IPS DF 19.7 (cell line): ENCODE data around the gene C1orf232.
A peak's percentile ranks its signal among the peaks of the same experiment; 100 is the strongest.

Experiments
- DNase-seq: peaks from one replicate; pipeline ENCODE4 v3.0.0-alpha.2; 2013; ENCODE audit warnings: low read depth, low spot score

The C1orf232 gene

DNA sequence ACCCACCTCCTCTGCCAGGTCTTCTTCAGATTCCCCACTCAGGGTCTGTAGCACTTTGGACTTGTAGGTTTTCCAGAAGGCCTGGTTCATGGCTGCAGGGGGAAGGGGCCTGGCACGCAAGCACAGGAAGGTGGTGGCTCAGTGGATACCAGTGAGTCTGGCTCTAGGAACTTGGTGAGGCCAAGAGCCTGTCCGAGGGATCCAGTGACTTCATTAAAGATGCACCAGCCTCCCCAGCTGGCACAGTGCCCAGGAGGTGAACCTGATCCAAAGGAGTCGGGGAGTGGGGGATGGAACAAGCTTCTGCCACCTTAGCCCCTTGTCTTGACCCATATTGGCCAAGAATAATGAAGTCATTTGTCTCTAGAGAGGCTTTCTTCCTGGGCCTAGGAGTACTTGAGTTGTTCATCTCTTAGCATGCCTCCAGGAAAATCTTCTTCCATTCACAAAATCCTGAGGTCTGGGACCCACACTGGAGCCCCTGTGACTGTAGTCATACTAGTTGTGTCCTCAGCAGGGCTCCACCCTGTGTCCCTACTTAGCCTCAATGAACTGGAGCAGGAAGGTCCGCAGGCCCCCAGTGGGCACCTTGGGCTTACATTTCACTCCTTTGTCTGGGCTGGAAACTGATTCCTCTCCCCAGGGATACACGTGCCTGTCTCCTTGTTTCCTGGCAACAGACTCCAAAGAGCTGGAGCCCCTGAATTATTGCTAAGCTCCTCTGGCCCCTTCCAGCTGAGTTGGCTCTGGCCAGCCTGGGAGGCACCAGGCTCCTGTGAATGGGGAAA is at the start of gene C1orf232:
Gene C1orf232 (minus strand): TSS at position 554 of the 788 bp plus-strand sequence. CDS start 464 bp downstream, at position 90.
- DNase-seq: no peak

DNA sequence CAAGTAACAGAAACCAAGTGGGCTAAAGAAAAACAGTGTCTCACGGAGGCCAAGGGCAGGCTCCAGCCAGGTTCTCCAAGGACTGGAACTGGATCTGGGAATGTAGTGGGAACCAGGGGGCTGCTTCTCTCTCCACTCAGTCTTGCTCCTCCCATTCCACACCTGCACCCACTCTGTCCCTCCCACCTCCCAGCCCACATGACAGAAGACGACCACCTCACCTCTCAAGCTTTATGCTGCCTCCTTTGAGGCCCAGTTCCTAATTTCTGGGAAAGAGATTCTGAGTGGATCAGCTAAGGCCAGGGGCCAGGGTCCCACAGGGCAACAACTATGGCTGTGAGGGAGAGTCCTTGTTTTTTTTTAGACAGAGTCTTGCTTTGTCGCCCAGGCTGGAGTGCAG is 46.5 kb upstream of the C1orf232 start:
- DNase-seq: no peak

DNA sequence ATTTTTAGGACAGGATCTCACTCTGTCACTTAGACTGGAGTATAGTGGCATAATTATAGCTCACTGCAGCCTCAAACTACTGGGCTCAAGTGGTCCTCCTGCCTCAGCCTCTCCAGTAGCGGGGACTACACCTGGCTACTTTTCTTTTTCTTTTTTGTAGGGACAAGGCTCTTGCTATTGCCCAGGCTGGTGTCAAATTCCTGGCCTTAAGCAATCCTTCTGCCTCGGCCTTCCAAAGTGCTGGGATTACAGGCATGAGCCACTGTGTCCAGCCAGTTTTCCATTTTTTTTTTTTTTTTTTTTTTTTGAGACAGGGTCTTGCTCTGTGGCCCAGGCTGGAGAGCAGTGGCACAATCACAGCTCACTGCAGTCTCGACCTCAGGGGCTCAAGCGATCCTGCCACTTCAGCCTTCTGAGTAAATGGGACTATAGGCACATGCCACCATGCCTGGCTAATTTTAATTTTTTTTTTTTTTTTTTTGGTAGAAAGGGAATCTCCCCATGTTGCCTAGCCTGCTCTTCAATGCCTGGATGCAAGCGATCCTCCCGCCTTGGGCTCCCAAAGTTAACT is 44.7 kb upstream of the C1orf232 start:
- no peak for DNase-seq

DNA sequence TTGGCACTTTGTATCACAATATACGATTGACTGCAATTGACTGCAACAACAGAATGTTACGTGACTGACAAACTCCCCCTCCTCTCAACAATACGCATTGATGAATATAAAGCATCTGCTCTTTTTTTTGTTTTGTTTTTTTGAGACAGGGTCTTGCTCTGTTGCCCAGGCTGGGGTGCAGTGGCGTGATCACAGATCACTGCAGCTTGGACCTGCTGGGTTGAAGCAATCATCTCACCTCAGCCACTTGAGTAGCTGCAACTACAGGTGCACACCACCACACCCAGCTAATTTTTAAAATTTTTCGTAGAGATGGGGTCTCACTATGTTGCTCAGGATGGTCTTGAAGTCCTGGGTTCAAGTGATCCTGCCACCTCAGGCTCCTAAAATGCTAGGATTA is 44.0 kb upstream of the C1orf232 start:
- no peak for DNase-seq

DNA sequence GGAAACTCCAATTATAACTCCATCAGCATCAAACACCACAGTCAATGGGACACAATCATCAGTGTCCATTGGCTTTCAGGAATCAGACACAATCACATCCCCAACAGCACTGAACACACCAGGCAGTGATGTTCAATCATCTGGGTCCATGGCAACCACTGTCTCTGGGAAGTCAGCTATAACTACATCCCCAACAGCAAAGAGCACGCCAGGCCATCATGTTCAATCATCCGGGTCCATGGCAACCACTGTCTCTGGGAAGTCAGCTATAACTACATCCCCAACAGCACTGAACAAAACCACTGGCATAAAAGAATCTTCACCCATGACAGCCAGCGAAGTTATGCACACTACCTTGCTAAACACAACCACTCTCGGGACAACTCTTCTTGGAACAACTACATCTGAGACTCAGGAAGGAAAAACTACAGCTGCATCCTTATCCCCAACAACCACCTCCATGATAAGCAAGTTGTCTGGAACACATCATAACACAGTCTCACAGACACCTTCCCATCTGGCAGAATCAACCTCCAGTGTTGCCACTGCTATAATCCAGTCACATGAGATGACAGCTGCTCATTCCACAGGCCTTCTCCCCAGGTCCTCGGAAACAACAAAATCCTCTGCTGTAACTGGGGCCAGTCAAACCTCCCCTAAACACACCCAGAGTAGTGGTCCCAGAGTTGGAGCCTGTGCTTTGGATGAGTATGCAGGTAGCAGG is 41.5 kb upstream of the C1orf232 start:
- DNase-seq: no peak

DNA sequence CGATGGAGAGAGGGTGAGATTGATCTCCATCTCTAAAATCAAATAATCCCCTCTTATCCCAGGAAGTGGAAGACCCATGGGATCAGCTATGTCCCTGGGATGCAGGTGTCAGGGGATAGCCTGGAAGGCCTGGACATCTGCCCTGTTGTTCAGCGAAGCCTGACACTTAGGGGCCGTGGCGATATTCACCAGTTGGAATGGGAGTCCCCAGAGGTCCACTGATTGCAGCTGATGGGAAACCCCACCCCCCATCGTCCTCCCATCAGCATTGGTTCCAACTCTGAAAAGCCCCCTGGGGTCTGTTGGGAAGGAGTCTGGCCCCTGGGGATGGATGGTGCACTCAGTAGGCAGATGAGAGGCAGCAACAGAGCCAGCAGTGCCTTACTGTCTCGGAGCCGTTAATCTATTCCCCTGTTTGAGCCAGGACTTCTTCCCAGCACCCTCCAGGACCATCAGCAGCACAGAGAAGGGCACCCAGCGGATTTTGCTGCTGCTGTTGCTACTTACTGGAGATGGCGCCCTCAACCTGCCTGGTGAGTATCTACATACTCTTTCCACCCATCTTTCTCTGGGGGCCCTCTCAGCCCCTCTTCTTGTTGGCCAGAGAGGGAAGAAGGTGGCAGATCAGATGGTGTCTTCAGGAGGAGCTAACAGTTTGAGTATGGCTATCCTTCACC is 35.0 kb upstream of the C1orf232 start:
- DNase-seq: no peak

DNA sequence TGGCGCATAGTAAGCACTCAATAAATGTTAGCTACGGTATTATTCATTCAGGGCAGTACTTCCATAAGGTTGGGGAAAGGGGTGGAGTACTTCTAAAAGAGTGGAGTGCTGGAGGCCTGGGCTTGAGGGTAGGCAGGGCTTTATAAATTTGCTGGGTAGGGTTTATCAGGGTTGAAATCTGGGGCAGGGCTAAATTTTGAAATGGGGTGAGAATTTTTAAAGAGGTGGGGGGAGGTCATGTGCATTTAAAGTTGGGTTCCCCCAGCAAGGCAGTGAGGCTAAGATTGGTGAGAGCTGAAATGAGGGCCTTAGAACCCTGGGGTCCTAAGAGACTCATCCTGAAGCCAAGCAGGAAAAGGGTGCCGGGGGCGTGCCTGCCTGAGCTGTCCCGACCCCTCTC is 31.6 kb upstream of the C1orf232 start:
- no peak for DNase-seq

DNA sequence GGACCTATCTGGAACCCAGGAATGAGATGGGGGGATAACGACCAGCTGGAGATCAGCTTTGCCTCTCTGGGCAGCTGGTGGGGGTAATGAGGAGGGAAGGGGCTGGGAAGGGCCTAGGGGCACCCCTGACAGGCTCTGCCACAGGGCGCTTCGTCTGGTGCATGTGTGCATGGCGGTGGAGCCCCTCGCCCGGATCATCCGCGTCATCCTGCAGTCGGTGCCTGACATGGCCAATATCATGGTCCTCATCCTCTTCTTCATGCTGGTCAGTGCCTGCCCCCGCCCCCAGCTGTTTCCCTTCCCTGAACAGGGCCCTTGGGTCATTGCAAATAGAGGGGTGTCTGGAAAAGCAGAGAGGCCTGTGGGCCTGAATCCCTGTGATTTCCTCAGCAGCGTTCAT is 29.1 kb upstream of the C1orf232 start:
- DNase-seq: no peak

DNA sequence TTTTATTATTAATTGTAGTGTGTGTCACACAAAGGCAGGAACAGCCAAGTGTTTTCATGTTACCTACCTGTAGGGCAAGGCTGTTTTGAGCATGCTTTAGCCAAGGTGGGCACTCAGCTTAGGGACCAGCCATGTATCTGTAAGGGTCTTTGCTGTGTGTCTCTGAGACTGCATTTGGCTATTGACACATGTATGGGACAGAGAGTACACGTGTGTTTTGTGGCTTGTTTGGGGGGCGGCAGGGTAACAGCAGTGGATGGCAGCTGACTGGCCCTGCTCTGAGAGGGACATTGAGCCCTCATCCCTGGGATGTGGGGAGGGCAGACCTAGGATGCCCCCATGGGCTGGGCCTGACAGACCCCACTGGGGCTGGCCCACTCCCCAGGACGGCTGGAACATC is 28.5 kb upstream of the C1orf232 start:
- no peak for DNase-seq

DNA sequence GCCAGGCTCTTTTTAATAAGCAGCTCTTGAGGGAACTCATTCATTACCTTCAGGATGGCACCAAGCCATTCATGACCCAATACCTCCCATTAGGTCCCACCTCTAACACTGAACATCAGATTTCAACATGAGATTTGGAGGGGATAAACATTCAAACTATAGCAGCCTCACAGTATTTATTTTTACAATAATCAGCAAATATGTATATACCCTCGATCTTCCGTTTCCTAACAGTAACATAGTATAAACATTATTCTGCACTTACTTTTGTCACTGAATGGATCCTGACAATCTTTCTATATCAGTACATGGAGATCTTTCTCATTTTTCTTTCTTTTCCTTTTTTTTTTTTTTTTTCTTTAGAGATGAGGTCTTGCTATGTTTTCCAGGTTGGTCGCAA is 27.0 kb upstream of the C1orf232 start:
- no peak for DNase-seq

DNA sequence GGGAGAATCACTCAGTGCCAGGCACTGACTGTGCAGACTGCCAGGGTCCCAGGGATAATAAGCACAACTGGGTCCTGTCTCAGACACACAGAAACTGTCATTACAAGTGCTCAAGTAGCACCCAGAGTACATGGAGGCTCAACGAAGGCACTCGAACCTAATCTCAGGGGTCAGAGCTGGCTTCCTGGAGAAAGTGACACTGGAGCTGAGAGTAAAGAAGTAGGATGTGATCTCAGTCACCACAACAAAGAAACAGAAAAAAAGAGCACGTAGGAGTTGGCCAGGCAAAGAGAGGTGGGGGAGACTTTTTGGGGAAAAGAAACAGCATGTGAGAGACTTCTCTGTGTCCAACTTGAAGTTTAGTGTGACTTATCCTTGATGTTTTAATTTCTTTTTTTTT is 23.0 kb upstream of the C1orf232 start:
- DNase-seq: no peak

DNA sequence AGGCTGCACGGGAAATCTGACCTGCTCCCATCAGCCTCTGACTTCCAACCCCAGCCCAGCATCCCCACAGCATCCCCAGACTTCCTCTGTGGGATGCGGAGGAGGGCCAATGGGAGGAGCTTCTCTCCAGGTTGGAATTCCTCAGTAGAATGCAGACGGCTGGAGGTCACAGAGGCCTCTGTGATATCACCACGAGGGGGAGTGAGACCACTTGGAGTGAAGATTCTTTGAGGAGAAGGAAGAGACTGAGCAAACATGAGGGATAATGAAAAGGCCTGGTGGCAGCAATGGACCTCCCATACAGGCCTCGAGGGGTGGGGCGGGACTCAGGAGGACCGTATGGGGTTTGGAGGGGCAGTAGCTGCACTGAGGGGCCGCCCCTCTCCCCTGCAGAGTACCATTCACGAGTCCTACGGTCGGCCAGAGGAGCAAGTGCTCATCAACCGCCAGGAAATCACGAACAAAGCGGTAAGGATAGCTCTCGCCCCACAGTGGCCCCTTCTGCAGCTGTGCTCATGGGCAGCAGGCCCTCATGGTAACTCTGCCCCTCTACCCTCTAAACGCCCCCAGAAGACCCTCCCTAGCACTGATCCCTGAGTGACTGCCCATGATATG is 21.7 kb upstream of the C1orf232 start, which contains the start of gene CATSPER4:
Gene CATSPER4 (plus strand): TSS at position 230 of the 615 bp plus-strand sequence. CDS start 26 bp downstream, at position 256.
- peak; percentile 88 for DNase-seq

DNA sequence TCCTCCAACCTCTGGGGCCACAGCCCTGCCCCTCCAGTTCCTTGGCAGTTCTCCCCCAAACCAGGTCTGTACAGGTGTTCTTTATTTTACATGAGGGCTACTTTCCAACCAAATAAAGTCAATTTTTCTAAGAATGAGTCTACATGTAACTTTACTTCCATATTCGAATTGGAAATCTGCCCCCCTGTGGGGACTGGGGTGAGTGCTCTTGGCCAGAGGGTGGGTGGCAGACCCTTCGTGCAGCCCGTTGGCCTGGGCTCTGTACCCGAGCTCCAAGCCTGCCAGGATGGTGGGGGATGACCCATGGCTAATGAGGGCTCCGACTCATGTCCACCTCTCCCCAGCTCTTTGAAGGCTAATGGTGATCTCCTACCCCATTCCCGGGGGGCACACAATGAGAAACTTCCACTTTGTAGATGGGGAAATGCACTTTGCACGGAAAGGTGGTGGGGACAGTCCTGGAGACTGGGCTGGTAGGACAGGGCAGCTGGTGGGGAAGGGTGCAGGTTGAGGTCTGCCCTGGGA is 21.1 kb upstream of the C1orf232 start:
- no peak for DNase-seq

DNA sequence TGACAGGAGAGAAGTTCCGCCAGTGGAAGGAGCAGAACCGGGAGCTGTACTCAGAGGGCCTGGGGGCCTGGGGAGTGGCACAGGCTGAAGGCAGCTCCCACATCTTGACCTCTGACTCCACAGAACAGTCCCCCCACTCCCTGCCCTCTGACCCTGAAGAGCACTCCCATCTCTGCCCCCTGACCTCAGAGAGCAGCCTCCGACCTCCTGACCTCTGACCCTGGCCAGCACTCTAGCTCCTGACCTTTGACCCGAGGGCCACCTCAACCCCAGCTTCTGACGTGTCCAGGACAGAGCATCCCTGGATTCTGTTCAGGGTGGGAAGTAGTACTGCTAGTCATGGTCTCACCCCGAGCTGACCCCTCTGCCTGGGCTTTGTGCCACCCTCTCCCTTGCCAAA is 20.6 kb upstream of the C1orf232 start:
- DNase-seq: no peak

DNA sequence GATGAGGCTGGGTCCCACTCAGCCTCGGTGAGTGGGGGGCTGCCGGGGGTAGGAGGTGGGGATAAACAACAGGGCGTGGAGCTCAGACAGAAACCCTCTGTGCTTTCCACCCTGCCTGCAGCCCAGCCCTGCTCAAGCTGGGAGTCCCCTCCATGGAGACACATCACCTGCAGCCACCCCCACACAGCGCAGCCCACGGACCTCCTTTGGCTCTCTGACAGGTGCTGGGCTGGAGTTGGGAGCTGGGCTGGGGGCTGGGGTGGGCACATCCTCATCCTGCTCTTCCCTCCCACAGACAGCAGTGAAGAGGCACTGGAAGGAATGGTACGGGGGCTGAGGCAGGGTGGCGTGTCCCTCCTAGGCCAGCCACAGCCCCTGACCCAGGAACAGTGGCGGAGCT is 19.7 kb upstream of the C1orf232 start:
- DNase-seq: no peak

DNA sequence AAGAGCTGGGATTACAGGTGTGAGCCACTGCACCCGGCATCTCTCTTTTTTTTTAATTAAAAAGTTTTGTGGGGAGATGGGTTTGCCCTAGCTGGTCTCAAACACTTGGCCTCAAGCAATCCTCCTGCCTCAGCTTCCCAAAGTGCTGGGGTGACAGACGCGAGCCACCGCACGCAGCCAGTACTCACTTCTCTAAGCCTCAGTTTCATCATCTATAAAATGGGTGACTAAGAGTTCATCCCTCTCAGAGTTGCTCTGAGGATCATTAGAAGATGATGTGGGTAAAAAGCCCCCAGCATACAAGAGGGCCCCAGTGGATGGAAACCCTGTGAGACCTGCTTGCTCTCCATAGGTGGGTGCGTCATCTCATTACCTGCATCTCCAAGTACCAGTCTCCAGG is 19.1 kb upstream of the C1orf232 start:
- DNase-seq: no peak

DNA sequence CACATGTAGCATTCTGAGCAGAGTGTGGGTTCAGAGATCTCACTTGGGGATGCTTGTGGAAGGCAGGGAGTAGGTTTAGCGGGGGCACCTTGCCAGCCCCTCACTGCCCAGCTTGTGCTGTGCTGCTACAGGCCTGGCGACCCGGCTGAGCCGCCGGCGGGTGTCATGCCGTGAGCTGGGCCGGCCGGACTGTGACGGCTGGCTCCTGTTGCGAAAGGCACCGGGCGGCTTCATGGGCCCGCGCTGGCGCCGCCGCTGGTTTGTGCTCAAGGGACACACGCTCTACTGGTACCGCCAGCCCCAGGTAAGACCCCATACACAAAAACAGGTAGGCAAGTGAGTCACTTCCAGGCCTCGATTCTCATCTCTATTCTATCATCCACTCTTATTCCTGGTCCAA is 16.1 kb upstream of the C1orf232 start:
- DNase-seq: no peak

DNA sequence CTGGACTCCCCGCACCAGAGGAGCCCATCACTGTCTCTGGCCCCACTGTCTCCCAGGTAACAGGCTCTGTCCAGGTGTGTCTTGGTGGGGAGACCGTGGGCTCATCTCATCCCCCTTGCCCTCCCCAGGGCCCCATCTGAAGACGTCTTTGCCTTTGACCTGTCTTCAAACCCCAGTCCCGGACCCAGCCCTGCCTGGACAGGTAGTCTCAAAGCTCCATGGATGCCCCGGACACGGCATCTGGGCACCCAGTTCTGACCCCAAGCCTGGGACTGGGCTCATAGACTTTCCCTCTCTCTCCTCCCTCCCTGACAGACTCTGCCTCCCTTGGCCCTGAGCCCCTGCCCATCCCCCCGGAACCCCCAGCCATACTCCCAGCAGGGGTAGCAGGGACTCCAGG is 15.3 kb upstream of the C1orf232 start:
- DNase-seq: no peak

DNA sequence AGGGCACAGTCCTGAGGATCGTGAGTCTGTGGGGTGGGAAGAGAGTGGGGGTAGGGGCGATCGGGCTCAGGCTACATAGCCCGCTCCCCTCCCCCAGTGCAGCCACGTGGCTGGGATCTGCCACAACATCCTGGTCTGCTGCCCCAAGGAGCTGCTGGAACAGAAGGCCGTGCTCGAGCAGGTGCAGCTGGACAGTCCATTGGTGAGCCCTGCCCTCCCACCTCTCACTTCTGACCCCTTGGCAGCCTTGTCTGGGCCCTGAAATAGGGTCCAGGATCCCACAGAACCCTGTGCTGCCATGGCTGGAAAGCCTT is 13.6 kb upstream of the C1orf232 start:
- DNase-seq: no peak

DNA sequence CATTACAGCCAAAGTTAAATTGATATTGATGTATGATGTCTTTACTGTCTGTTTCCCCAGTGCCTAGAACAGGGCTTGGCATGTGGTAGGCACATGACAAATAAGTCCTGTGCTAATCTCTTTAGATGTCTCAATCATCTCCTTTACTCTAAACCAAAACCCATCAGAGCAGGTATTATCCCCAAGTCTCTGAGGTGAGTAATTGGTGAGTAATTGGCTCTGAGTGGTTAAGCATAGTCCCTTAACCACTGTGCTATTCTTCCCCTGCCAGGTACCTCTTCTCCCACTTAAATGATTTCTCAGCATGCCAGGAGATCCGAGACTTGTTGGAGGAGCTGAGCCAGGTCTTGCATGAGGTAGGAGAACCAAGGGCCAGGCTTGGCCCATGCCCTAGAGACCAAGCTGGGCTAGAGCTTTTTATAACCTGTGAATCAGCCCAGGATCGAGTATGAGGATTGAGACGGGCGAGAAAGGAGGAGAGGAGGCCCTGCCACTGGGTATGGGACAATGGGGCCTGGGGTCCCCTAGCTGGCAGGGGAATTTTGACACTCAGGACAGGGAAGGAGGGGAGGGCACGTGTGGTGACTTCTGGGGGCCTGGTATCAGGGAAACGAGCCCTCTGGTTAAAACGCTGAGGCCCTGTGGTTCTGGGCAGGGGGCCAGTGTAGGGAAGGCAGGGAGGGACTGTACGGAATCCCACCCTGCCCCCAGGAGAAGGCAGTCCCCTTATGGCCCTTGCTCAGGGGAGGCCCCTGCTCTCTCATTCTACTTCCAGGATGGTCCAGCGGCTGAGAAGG is 13.0 kb upstream of the C1orf232 start:
- no peak for DNase-seq

DNA sequence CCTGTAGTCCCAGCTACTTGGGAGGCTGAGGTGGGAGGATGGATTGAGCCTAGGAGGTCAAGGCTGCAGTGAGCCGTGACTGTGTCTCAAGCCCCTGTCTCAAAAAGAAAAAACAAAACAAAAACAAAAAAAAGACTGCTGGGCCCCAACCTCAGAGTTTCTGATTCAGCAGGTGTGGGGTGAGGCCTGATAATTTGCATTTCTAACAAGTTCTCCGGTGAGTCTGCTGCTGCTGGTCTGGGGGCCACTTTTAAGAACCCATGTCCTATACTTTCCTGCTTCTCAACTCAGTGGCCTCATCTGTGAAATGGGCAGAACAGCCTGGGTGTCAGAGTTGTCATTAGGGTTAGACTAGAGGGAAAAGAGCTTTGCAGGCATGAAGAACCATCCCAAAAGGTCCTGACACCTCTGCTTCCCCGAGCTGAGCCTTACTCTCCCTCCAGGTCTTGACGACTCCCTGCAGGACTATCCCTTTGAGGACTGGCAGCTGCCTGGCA is 11.3 kb upstream of the C1orf232 start:
- no peak for DNase-seq
